ENCODE results near the gene SNHG17.

Gene SNHG17

GRCh38 chr20:38460040-38460623 lies 25.0 kb upstream of the SNHG17 start:
- Histone ChIP-seq H3K27ac (replicated peaks) (no peak overlapping the region), H3K27me3 (ENCODE audit: insufficient read depth, poor library complexity, severe bottlenecking) (no peaks in the 10 kb centered on the region), H3K4me3 (replicated peaks; ENCODE audit: insufficient read depth, low read length) (no peak overlapping the region)
- TF ChIP-seq POLR2AphosphoS5 (IDR thresholded peaks at IDR 0.05; ENCODE audit: low read depth) (peak; percentile 31; the same call in 1 of the 2 replicates), SPI1 (IDR thresholded peaks at IDR 0.05; ENCODE audit: borderline replicate concordance, low read depth) (no peak)
- DNase-seq (ENCODE audit: low read depth in 1 of 2, low spot score in 1 of 2), result peak; percentile 58 to 62

DNA sequence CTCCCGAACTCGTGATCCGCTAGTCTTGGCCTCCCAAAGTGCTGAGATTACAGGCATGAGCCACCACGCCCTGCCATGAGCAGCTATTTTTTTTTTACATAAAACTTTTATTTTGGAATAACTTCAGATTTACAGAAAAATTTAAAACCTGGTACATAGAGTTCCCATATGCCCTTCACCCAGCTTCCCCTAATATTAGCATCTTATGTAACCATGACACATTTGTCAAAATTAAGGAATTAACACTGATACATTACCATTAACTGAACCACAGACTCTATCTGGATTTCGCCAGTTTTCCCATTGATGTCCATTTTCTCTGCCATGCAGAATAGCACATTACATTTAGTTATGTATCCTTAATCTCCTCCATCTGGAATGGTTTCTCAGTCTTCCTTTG lies 23.2 kb upstream of the SNHG17 start:
- no peak for DNase-seq (ENCODE audit: low read depth in 1 of 2, low spot score in 1 of 2)
- Histone ChIP-seq H3K27ac (replicated peaks) (no peak overlapping the region), H3K27me3 (ENCODE audit: insufficient read depth, poor library complexity, severe bottlenecking) (no peaks in the 10 kb centered on the region), H3K4me3 (replicated peaks; ENCODE audit: insufficient read depth, low read length) (no peak overlapping the region)
- no peak for TF ChIP-seq GABPA (IDR thresholded peaks at IDR 0.05; ENCODE audit: low read depth)
- TF ChIP-seq REST (IDR thresholded peaks at IDR 0.05; ENCODE audit: insufficient replicate concordance, low read depth), result no peak
- TF ChIP-seq SPI1 (IDR thresholded peaks at IDR 0.05; ENCODE audit: borderline replicate concordance, low read depth), result no peak
- TF ChIP-seq, protein P1, sequence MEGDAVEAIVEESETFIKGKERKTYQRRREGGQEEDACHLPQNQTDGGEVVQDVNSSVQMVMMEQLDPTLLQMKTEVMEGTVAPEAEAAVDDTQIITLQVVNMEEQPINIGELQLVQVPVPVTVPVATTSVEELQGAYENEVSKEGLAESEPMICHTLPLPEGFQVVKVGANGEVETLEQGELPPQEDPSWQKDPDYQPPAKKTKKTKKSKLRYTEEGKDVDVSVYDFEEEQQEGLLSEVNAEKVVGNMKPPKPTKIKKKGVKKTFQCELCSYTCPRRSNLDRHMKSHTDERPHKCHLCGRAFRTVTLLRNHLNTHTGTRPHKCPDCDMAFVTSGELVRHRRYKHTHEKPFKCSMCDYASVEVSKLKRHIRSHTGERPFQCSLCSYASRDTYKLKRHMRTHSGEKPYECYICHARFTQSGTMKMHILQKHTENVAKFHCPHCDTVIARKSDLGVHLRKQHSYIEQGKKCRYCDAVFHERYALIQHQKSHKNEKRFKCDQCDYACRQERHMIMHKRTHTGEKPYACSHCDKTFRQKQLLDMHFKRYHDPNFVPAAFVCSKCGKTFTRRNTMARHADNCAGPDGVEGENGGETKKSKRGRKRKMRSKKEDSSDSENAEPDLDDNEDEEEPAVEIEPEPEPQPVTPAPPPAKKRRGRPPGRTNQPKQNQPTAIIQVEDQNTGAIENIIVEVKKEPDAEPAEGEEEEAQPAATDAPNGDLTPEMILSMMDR (IDR thresholded peaks at IDR 0.05; ENCODE audit: insufficient read depth, low read length), result no peak
- no peak for TF ChIP-seq POLR2AphosphoS5 (IDR thresholded peaks at IDR 0.05; ENCODE audit: low read depth)

DNA sequence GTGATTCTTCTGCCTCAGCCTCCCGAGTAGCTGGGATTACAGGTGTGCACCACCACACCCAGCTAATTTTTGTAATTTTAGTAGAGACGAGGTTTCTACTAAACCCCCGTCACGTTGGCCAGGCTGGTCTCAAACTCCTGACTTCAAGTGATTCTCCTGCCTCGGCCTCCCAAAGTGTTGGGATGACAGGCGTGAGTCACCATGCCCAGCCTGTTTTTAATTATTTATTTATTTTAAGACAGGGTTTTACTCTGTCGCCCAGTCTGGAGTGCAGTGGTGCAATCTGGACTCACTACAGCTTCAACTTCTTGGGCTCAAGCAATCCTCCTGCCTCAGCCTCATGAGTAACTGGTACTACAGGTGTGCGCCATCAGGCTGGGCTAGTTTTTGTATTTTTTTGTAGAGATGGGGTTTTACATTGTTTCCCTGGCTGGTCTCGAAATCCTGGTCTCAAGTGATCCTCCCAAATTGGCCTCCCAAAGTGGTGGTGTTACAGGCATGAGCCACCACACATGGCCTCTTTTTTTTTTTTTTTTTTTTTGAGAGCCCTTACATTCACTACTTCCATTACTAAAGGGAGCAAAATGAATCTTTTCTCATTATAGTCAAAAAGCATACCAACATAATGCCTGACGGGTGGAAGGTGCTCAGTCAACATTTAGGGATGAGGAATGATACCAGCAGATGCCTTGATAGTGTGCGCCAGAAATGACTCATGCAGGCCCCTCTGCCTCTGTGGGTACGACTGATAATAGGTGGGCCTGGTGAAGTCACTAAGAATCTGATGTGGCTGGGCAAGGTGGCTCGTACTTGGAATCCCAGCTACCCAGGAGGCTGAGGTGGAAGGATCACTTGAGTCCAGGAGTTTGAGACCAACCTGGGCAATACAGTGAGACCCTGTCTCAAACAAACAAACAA lies 19.7 kb upstream of the SNHG17 start:
- Histone ChIP-seq H3K27ac (replicated peaks) (no peak overlapping the region), H3K27me3 (ENCODE audit: insufficient read depth, poor library complexity, severe bottlenecking) (no peaks in the 10 kb centered on the region), H3K4me3 (replicated peaks; ENCODE audit: insufficient read depth, low read length) (no peak overlapping the region)
- no peak for DNase-seq (ENCODE audit: low read depth in 1 of 2, low spot score in 1 of 2)
- TF ChIP-seq SPI1 (IDR thresholded peaks at IDR 0.05; ENCODE audit: borderline replicate concordance, low read depth) (no peak), REST (IDR thresholded peaks at IDR 0.05; ENCODE audit: insufficient replicate concordance, low read depth) (no peak), POLR2AphosphoS5 (IDR thresholded peaks at IDR 0.05; ENCODE audit: low read depth) (no peak), GABPA (IDR thresholded peaks at IDR 0.05; ENCODE audit: low read depth) (no peak)
- TF ChIP-seq, protein P1 (IDR thresholded peaks at IDR 0.05; ENCODE audit: insufficient read depth, low read length), result no peak

GRCh38 chr20:38453941-38454340 lies 18.8 kb upstream of the SNHG17 start:
- no peak overlapping the region for H3K27ac ChIP-seq (replicated peaks)
- H3K27me3 ChIP-seq (ENCODE audit: insufficient read depth, poor library complexity, severe bottlenecking), result no peaks in the 10 kb centered on the region
- TF ChIP-seq POLR2AphosphoS5 (IDR thresholded peaks at IDR 0.05; ENCODE audit: low read depth), result no peak
- TF ChIP-seq SPI1 (IDR thresholded peaks at IDR 0.05; ENCODE audit: borderline replicate concordance, low read depth), result no peak
- TF ChIP-seq, protein P1 (IDR thresholded peaks at IDR 0.05; ENCODE audit: insufficient read depth, low read length), result no peak
- no peak for TF ChIP-seq GABPA (IDR thresholded peaks at IDR 0.05; ENCODE audit: low read depth)
- no peak for TF ChIP-seq REST (IDR thresholded peaks at IDR 0.05; ENCODE audit: insufficient replicate concordance, low read depth)
- no peak overlapping the region for H3K4me3 ChIP-seq (replicated peaks; ENCODE audit: insufficient read depth, low read length)
- DNase-seq (ENCODE audit: low read depth in 1 of 2, low spot score in 1 of 2), result no peak
